HPDE6-E6E7 (cell line): ENCODE measurements around the gene SORCS2.

ENCODE experiments used
- DNase-seq: peaks from one replicate; pipeline ENCODE4 v3.0.0; 2011; ENCODE audit warnings: missing footprints; ENCODE audit errors: extremely low spot score

Gene SORCS2

DNA sequence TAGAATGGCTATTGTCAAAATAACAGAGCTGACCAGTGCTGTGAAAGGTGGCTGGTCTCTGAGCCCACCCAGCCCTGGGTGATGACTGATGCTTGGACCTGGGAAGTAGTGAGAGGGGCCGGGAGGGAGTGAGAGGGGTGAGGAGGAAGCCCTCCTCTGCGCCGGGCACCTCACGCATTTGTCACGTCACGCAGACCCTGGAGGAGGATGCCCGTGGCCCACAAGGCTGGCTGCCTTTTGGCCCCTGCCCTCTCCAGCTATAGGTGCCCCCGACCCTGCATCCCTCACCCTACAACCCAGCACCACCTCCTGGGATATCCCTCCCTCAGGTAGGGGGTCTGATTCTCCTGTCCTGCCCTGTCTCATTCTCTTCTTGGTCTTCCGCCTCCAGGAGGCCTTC lies 539.9 kb downstream of the SORCS2 start:
- no peak for DNase-seq

DNA sequence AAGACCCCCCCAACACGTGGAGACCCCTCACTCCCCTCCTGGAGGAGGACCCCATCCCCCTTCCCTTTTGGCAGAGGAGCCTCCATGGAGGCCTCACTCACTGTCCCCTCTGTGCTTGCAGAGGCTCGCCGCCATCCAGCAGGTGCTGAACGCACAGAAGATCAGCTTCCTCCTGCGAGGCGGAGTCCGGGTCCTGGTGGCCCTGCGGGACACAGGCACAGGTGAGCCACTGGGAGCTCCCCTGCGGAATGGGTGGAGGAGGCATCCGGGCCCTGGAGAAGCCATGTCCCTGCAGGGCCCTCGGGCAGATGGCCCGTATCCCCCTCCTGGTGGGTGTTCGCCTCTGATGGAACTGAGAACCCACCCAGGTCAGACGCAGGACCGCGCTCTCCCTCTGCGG lies 540.9 kb downstream of the SORCS2 start:
- DNase-seq, result no peak

- DNase-seq, result no peak
Observed at GRCh38 chr4:7733801-7734650, 541.7 kb downstream of the SORCS2 start.

DNA sequence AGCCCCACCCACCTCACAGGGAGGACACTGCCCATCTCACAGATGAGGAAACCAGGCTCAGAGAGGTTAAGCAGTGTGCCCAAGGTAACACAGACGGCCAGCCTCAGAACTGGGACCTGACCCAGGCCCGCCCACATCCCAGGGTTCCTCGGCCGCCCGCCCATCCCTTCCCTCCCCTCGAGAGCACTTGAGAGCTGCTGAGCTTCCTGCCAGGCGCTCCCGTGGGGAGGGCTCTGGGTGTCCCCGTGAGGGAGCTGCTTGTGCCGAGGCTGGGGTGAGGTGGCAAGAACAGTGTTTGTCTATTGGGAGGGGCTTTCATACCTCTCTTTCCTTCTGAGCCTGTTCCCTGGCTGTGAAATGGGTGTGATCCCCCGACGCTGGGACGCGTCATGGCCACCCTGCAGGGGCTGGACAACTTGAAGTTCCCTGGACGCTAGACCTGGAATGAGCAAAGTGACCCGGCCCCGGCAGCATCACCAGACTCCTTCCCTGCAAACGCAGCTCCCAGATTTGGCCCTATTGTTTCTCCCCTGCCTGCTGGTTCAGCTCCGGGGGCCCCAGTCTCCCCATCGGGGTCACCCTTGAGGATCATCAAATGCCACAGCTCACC lies 542.4 kb downstream of the SORCS2 start:
- DNase-seq, result no peak

DNA sequence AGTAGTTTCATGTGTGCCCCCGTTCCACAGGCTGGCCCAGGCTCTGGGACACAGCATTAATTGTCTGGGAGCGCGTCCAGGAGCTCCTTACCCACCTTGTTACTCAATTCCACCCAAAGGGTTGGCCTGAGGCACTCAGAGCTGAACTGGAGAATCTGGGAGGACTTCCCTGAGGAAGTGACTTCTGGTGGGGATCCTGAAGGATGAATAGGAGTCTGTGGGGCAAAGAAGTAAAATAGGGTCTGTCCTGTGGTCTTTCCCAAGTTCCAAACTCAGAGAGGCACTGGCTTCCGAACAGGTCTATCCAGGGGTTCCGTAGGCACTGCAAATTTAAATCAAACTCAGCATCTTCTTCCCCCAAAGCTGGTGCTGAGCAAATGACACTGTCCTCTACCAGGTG lies 543.1 kb downstream of the SORCS2 start:
- no peak for DNase-seq

DNA sequence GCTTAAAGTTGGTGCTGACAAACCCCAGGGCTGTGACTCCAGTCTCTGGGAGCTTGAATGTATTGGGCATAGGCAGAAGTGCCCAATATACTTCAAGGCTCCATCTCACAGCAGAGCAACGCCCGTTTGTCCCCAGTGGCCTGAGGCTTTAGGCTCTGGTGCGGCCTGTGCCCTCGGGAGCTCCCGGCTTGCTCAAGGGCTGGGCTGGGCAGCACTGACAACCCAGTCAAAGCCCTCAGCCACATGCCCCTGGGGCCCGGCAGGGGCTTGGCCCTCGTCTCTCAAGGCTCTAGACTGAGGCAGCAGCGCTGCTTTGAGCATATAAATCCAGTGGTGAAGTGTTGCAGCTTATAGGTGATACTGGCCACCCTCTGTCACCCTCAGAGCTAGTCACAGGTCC lies 543.6 kb downstream of the SORCS2 start:
- no peak for DNase-seq

DNA sequence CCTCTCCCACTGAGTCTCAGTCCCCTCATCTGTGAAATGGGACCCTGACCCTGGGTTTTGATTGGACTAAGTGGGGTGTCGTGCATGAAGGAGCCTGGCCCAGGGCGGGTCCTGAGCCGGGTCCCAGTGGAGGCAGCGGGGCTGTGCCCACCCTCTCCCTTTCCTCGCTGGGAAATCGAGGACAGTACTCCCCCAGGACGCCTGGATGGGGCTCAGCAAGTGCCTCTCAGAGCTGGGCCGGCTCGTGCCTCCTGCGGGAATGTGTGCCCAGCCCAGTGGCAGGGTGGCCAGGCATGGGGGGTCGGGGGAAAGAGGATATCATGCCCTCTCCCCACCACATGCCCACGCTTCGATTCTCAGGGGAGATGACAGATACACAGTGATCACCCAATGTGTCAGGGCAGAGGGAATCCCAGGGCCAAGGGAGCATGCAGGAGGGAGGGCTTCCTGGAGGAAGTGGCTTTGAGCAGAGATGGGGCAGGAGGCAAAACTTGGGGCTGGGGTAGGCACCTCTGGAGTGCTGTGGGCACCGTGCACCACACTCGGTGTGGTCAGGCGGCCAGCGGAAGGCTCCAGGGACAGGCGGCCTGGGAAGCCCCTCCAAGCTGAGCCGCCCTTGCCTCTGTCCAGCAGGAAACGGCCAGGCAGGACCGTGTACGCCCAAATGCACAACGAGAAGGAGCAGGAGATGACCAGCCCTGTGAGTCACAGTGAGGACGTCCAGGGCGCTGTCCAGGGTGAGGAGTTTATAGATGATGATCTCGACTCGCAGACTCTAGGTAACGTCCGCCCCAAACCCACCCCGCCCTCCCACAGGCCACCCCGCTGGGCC lies 544.3 kb downstream of the SORCS2 start:
- no peak for DNase-seq

DNA sequence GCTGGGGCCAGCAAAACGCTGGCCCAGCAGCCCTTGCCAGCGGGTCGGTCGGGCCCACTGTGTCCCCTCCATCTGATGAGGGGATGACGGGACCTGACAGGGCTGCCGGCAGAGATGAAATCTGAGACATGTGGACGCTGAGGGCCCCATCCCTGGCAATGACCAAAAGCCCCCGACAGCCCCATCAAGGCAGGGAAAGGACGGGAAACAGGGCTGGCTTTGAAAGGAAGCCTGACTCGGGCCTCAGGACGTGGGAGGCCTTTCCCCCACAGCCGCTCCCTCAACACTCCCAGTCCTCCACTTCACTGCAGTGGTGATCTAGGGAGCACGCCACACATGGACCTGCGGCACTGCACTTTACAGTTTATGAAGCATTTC lies 544.9 kb downstream of the SORCS2 start:
- no peak for DNase-seq

GRCh38 chr4:7737752-7738457 lies 545.6 kb downstream of the SORCS2 start:
- DNase-seq, result no peak

DNA sequence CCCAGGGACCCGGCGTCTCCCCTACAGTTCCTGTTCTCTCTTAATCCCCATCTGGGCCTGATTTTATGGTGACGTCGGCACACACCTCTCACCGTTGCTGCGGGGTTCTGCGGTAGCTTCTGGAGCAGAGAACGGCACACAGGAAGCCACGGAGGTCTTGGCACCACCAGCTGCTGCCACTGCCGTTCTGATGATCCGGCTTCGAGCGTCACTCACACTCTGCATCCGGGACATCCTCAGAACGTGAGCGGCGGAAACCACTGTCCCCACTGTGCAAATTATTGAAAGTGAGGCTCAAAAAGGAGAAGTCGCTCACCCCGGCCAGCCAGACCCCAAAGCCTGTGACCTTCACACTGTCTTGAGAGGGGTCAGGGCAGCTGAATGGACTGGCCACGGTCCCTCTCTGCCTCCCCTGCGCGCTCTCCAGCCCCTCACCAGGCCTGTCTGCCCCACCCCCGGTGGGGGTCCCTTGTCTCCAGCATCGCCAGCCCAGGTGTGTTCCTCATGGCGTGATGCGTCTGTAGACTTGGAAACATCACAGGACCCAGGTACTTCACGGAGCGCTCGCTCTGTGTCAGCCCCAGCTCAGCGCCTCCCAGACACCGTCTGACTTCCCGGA lies 546.2 kb downstream of the SORCS2 start:
- DNase-seq, result no peak

DNA sequence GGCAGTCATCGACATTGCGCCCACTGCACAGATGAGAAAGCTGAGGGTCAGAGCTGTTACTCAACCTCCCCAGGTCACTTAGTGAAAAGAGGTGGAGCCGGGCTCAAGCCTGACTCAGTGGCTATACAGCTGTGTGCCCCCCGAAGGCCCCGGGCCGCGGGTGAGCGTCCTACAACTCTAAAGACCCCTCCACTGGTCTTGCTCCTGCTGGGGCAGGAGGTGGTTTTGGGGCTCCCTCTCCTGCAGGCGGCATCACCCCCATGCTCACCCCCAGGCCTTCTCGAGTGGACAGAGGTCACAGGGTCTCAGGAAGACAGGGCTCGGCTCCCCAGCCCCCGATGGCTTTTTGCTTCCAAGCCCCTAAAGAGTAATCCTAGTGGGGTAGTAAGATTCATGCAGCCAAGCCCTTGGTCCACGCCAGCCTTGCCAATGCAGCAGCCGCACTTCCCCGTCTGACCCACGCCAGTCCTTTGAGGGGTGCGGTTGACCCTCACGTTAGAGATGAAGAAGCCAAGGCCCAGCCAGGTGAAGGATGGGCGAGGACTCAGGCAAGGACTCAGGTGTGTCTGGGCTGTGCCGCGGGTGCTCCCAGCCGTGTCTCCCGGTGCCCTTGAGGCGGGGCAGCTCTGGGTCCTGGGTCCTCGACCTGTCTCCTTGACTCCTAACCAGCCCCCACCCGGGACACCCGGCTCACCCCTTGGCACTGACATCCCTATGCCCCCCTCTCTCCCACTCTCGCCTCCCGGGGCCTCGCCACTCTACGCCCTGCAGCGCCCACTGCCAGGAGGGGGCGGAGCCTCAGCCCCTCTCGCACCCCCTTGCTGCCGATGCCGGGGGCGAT lies 547.0 kb downstream of the SORCS2 start:
- DNase-seq, result no peak

GRCh38 chr4:7739918-7740865 lies 547.9 kb downstream of the SORCS2 start:
- no peak for DNase-seq

DNA sequence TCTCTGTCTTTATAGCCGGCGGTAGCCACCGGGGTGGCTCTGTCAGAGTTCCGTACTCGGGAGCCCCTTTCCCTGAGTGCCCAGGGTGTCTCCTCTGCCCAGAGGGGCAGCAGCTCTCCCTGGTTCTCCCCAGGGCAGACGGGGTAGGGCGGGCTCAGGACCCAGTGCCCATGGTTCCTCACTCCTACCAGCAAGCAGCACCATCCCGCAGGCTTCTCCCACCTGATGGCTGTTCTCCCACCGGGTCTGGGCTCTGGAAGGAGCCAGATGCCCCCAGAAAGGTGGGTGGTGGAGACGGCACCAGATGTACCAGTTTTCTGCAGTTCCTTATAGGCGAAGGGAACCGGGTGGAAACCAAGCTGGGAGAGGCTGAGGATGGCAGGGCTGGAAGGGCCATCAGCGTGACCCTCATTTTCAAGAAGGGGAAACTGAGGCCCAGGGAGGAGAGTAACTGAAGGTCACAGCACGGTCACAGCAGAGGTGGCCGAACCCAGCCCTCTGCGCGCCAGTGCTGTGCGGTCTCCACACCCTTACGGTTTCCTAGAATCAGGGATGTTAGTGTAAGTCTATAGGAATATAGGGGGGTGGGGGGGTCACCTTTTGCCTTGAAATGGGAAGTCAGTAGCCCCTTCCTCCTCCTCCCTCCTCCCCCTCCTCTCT lies 548.7 kb downstream of the SORCS2 start:
- no peak for DNase-seq

DNA sequence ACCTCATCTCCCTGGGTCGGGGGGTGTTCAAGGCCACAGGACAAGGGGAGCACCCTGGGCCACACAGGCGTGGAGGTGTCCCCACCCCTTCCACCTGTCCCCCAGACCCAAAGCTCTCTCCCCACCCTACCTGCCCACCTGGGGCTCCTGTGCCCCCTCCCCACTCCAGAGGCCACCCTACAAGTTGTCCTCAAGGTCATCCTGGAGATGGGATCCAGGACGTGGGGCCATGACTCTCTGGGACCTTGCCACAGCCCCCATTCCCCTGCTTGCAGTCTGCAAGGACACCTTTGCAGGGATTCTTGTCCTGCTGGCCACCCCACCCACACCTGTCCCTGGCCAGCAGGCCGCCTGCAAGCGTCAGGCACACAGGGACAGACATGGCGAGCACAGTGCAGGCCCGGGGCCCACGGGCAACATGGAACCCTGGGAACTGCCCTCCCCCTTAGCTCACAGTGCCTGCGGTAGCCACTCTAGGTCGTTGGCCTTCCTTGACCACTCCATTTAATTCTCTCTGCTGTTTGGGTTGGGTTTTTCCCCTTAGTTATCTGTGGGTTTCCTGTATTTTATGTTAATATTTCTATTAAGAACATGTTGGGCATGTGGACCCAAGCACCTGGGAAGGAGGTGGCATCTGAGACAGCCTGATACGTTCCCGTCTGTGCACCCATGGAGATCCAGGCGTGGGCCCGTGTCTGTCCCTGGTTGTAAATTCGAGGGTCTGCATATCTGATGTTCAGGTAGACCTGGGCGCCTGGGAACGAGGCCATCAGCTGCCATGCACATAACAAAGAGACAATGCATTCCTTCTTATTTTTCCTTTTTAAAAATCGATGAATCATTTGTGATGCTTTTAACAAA lies 549.8 kb downstream of the SORCS2 start:
- DNase-seq, result no peak

DNA sequence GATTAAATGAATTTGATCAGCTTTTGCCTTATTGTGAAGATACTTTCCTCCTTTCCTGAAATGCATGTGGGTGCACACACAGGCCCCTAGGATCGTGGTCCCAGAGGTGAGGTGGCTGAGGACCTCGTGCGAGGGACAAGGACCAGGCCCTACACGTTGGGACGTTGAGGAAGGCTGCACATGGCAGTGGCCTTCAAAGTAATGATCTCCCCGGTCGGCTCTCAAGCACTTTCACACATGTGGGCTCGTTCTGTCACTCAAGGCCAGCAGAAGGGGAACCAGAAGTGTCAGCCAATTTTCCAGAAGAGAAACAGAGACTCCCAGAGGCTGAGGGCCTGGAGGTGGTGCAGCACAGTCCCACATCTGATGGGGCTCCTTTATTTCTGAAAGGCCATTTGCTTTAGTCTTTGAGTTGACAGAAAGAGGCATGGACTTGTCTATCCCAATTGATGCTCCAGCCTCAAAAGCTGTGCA lies 550.5 kb downstream of the SORCS2 start:
- DNase-seq, result no peak

- no peak for DNase-seq
Observed at GRCh38 chr4:7744142-7744804, 551.9 kb downstream of the SORCS2 start.

GRCh38 chr4:7745301-7745885 lies 553.1 kb downstream of the SORCS2 start:
- no peak for DNase-seq
